GM21423 (cell line): Measurements from ENCODE around the gene CLEC18B.
A peak's percentile ranks its signal among the peaks of the same experiment; 100 is the strongest.
"Not testable (repeated sequence)": the region's sequence is repeated elsewhere in the genome, so short reads cannot be mapped to it uniquely, and the experiment has no call there.

ENCODE experiments used
- ATAC-seq: cut with Tn5 transposase; IDR thresholded peaks from one replicate; pipeline ENCODE4 v1.9.1; 2021; ENCODE audit warnings: mild to moderate bottlenecking, moderate library complexity; ENCODE audit not compliant: unreplicated experiment

Gene CLEC18B

DNA sequence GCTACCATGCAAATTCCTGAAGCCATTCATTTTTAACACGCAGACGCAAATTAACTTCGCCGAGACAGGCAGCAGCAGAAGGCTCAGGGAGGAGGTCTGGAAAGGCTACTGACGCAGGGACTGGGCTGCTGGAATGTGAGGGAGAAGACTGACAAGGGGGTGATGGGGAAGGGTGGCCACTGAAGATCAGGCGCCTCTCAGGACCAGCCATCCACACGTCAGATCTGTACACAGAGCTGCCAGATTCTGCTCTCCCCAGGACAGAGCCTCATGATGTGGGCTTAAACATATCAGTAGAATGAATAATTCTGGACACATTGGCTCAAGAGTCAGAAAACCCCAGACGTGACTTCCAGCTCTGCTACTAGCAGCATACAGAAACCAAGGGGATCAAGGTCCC lies 25.6 kb upstream of the CLEC18B start:
- no peak for ATAC-seq

DNA sequence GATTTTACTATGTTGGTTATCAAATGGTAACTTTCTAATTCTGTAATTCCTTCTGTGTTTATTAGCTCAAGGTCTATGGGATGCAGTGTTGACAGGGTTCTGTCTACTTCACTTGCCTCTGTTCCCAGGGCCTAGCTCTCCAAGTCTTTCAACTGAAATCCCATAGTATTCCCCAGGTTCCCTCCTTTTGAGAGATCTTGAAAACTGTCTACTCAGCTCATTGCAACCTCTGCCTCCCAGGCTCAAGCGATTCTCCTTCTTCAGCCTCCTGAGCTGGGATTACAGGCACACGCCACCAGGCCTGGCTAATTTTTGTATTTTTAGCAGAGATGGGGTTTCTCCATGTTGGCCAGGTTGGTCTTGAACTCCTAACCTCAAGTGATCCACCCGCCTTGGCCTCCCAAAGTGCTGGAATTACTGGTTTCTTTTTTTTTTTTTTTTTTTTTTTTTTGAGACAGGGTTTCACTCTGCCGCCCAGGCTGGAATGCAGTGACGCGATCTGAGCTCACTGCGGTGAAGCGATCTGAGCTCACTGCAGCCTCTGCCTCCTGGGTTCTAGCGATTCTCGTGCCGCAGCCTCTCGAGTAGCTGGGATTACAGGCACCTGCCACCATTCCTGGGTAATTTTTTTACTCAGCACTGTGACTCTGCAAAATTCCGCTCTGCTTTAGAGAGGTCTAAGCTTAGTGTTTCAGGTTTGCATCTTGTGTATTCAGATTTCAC lies 22.5 kb upstream of the CLEC18B start:
- ATAC-seq, result not testable (repeated sequence)

DNA sequence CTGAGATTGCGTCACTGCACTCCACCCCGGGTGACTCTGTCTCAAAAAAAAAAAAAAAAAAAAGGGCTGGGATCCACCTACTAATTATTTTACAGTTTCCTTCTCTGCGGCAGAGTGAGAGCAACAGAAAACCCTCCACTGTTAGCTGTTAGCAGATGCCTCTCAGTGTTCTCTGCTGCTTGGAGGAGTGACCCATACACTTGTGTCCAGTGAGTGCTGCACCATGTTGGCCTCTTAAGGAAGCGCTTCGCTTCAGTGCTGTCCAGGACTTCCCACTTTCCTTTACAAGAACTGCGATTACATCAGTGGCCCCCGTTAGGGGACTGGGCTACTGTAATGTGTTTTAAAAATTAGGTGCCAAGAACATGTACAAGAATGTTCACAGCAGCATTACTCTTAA lies 18.4 kb upstream of the CLEC18B start:
- ATAC-seq, result no peak

DNA sequence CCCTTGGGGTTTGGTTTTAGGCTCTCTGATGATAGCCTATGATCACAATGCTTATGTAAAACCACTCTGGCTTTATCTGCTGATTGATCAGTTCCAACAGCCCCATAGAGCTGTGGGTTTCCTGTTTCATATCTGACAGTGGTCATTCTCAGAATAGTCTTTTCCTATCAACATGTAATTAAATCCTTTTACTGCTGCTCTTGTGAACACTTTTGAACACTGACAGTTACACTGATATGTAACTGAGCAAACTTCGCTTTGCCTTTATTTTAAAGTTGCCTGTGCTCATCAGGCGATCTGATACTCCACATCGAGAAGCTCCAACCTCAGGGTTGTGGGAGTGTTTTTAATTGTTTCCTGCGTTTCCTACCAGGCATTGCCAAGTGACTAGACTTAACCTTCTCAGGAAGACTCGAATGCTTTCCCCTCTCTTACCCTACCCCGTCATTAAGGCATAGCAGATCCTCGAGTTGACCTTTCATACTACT lies 17.3 kb upstream of the CLEC18B start:
- peak; percentile 55 for ATAC-seq

DNA sequence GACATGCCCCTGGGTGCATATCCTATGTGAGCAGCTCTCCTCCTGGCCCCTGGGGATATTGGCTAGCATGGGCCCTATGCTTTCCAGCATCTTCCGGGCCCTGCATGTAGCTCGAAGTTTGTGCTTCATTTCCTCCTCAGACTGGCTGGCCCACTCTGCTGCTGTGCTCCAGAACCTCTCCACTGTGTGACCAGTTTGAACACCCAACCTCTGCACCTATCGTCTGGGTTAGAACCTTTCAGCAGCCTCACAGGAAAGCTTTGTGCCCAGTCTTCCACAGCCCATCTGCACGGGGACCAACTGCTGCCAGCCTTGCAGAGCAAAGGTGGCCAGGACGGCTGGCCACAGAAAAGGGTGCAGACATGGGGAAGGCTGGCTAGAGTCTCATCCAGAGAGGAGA lies 10.2 kb upstream of the CLEC18B start:
- ATAC-seq, result no peak

DNA sequence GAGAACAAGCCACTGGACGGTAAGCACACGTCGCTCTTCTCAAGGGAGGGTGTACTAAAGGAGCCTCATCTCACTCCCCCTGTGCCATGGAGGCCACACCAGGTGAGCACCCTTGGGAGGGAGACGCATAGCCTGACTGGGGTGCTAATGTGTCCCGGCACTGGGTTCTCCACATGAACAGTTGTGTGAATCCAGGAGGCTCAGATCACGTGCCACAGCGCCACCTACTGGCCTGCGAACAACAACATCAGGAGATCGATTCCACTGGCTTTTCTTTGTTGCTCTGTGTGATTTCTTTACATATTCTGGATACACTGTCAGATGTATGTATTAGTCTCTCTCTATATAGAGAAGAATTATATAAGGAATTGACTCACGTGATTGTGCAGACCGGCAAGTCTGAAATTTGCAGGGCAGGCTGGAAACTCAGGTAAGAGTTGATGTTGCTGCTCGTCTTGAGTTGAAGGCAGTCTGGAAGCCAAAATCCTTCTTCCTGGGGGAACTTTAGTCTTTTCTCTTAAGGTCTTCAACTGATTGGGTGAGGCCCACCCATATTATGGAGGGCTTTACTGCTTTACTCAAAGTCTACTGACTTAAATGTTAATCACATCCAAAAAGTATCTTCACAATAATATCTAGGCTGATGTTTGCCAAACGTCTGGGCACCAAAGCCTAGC lies 8.9 kb upstream of the CLEC18B start:
- ATAC-seq, result not testable (repeated sequence)

DNA sequence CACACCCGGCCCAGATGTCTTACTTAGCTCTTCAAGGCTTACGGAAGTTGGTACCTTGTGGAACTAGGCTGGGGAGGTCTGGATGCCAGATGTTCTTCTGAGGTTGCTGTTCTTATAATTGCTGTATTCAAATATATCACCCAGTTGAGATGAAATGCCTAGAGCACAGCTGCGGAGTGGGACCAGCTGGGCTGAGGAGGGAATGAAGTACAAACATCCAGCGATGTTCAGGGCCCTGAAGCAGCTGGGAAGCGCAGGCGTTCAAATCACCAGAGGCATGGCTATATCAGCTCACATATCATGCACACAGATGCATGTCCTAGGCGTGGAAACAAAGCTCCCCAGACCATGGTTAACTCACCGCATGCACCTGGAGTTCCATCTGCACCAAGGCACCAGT lies 7.2 kb upstream of the CLEC18B start:
- ATAC-seq, result not testable (repeated sequence)

DNA sequence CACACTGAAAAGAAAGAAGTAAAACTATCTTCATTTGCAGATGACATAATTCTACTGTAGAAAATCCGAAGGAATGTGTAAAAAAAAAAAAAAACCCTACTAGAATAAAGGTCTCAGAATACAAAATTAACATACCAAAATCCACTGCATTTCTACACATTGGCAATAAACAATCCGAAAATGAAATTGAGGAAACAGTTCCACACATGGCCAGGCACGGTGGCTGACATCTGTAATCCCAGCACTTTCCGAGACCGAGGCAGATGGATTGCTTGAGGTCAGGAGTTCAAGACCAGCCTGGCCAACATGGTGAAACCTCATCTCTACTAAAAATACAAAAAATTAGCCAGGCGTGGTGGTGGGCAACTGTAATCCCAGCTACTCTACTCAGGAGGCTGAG lies 4.5 kb upstream of the CLEC18B start:
- not testable (repeated sequence) for ATAC-seq

DNA sequence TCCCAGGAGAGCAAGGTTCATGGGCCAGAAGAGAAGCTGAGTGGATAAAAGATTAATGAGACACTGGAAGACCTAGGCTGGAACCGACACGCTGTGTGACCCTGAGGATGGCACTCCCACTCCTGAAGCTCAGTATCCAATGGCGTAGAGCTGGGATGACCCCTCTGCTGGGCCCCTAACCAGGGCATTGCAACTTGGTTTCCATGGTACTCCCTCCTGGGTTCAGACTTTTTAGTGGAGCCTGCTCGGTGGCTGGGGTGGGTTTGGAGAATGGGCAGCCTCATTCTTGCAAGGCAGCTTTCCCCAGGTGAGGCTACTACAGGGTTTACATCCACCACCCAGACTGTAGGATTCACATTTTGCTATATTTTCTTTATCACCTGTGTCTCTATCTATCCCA lies 2.4 kb upstream of the CLEC18B start:
- ATAC-seq, result not testable (repeated sequence)

DNA sequence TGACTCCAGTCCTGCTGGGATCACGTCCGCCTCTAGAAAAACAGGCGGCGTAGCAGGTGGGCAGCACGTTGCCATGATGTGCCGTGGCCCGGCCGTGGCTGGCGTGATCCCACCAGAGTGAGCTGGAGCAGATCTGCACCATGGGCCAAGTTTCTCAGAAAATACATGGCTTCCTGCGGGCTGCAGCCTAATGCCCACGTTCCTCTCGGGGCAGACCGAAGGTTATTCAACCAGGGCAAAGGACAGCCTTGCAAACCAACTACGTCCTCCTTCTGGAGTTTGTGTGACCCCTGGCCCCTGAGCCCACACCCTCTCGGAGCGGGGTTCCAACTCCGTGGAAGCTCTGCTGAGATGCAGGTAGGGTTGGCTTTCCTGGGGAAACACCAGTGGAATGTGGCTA lies 808 bp upstream of the CLEC18B start:
- ATAC-seq, result not testable (repeated sequence)

DNA sequence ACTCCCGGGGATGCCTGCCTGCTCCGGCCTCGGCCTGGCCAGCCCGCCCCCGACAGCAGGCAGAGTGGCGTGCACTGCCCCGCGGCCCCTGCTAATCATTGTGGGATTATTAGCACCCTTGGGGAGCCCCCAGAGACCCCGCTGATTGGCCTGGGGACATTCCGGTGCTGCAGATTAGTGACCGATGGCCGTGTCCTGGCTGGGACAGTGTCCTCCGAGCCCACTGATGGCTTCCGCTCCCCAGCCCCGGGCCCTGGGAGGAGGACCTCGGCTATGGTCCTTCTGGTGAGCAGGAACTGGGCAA lies 156 bp upstream of the CLEC18B start:
- ATAC-seq, result not testable (repeated sequence)

DNA sequence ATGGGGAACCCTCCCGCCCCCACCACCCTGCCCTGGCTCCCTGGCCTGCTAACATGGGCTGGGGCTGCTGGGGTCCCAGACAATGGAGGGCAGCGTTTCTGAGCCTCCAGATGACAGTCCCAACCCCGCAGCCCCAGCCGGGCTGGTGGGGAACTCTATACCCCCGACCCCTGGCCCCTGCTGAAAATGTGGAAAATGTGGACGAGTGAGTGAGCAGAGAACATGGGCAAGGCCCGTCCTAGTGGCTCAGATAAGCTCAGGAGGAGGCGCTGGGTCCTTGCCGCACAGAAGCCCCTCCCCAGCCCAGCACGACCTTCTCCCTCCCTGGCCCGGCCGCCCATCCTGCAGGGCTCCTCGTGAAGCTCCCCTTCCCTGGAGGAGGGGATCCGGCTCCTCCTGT lies 1.5 kb downstream of the CLEC18B start:
- not testable (repeated sequence) for ATAC-seq

DNA sequence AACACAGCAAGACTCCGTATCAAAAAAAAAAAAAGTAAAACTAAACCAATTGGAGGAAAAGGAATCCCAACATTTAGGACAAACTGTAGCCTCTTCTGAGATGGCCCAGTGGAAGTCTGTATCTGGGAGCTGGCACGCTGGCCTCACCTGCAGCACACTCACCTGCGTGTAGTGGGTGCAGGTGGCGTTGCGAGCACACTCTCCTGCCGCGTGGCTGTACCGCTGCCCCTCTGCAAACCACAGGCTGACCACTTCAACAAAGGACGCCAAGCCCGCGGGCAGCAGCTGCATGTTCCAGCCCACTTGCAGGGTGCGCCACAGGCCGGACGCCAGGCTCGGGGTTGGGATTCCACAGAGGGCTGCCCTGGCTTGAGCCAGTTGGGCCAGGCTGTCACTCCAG lies 3.4 kb downstream of the CLEC18B start:
- not testable (repeated sequence) for ATAC-seq

DNA sequence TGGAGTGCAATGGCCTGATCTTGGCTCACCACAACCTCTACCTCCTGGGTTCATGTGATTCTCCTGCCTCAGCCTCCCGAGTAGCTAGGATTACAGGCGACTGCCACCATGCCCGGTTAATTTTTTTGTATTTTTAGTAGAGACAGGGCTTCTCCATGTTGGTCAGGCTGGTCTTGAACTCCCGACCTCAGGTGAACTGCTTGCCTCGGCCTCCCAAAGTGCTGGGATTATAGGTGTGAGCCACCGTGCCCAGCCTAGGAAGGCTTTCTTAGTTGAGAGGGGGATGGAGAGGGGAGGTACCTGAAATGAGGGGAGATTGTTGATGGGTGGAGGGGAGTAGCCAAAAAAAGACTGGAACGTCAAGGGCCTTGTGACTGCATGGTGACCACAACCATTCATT lies 7.4 kb downstream of the CLEC18B start:
- not testable (repeated sequence) for ATAC-seq

DNA sequence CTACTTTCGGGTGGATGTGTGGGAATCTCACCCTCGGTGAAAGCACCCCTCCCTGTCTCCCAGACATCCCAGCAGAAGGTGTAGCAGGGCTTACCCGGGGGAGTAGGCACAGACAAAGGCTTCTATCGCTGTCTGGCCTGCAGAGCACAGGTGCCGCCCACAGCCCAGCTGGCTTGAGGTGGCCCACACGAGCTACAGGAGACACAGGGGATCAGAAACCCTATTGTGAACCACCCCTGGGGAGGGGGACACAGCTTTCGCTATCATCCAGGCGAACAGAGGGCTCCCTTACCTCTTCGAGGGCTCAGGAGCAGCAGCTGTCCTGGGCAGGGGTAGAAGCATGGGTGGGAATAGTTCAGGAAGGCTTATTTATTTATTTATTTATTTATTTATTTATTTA lies 7.8 kb downstream of the CLEC18B start:
- not testable (repeated sequence) for ATAC-seq

DNA sequence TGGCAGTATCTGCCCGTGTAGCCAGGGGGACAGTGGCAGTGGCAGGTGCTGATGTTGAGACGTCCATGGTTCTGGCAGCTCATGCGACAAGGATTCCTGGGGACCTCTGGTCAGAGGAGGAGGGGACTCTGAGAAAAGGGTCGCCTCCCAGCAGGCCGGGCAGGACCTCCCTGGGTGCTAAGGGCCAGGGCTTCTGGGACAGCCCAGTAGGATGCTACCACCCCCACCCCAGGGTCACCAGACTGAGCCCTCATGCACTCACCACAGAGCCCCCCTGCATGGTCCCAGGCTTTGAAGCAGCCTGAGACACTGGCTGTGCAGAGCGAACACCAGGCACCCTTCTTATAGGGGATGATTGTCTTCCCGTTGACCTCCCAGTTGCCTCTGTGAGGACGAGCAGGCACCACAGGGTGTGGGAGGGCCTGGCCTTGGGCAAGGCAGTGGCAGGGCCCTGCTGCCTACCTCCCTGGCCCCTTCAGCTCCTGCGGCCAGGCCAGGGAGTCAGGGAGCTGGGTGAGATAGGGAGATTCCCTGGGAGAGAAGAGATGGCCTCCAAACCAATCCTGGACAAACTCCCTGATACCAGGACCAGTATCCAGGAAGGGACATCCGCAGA lies 8.4 kb downstream of the CLEC18B start:
- ATAC-seq, result not testable (repeated sequence)

DNA sequence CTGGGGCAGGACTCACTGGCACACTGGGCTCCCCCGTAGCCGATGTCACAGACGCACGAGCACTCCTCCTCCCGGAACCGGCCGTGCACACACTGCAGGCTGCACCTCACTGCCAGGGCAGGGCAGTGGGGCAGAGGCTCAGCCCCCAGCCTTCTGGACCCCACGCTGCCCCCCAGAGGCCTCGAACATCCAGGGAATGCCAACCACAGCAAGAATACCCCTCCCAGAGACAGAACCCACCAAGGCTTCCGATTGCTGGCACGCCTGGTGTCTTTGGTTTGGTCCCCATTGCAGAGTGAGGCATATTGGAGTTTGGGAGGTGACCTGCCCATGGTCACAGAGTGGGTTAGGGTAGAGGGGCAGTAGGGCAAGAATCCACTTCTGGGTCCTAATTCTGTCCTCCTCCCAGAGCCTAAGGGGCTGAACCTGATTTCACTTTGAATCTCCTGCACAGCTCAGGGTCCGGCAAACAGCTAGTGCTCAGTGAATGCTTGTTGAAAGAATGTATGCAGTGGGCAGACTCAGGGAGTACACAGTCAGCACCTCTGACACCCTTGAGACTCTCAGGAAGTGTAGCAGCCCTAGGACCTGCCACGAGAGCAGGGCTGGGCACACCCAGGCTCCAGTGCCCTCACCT lies 9.0 kb downstream of the CLEC18B start:
- not testable (repeated sequence) for ATAC-seq

DNA sequence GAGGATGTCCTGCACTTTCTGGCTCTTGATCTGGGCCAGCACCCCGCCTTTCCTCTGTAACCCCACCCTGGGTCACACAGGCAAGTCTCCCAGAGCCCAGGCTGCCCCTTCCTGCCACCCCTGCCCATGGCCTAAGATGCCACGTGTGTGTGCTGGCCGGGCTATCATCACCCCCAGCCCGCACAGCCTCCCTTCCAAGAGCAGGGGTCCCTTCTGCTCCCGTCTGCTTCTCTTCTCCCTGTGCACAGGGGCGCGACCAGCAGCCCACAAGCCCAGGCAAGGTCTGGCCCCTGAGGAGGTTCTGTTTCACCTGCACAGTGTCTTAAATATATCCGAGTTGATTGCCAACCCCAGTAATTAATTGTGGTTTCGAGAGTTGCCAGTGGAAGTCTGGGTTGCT lies 10.3 kb downstream of the CLEC18B start:
- not testable (repeated sequence) for ATAC-seq

DNA sequence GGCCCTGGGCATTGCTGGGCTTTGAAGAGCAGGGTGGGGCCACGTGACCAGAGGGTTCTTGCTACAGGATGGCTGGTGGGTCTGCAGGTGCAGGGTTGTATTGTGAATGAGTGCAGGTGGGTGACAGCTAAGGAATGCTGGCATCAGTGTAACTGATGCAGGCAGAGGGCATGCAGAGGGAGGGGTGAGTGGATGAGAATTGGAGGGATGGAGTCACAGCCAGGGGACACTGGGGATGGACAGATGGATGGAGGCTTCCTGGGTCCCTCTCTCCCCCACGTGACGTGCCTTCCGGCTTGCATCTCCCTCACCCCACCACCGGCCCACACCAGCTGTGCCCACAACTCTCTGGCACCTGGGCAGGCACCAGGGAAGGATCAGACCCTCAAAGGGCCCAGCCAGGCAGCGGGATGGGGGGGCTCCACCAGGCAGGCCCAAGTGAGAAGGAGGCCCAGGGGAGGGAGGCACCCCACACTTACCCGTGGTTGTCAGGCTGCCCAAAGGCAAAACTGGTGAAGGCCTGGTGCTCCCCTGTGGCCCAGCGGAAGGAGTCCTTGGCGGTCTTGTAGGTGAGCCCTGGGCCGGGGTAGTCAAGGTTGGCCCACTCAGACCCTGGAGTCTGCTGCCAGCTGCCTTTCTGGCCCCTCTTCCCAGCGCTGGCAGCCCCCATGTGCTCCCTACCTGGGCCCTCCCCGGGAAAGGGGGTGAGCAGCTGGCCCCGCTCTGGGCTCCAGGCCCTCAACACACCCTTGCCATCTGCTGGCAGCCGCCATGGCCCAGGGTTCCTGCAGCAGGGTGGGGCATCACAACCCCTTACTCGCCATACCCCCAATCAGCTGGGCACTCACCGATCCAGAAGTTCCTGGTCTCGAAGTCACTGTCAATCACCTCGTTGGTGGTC lies 11.0 kb downstream of the CLEC18B start:
- not testable (repeated sequence) for ATAC-seq

DNA sequence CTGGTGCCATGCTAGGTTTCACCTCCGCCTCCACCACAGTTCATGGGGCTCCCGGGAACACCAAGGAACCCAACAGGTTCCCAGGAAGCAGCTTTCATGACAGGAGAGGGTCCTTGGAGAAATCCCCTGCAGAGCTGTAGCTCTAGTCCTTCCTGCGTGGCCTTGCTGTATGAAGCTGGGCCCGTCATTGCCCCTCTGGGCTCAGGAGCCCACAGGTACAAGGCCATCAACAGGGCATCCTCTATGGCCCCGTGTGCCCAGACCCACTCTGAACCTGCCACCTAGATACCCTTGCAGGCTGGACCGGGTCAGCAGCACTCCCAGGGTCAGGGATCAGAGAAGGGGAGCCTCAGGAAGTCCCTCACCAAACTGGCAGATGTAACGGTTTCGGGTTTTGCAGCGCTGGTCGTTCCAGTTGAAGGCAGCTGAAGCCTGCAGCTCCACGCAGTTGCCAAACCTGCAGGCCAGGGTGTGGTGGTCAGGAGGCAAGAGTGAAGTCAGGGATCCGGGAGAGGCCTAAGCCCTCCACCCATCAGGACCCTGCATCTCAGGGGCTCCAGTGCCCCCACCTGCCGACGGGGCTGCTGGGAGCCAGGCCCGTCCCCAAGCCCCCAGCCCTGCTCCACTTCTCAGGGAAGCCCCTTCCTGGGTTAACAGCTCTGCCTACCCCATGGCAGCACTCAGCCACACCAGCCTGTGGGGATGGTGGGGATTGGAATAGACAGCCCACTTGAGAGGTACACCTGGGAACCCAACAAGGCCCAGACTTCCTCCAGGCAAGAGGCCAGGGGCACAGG lies 11.9 kb downstream of the CLEC18B start:
- not testable (repeated sequence) for ATAC-seq
